ELR (cell line): ENCODE data around the gene MRPS2.
"Not testable (repeated sequence)": the region's sequence is repeated elsewhere in the genome, so short reads cannot be mapped to it uniquely, and the experiment has no call there.

Source experiments
- DNase-seq: peaks from one replicate; pipeline ENCODE4 v3.0.0-alpha.2; 2015; ENCODE audit warnings: low read depth

Gene MRPS2

DNA sequence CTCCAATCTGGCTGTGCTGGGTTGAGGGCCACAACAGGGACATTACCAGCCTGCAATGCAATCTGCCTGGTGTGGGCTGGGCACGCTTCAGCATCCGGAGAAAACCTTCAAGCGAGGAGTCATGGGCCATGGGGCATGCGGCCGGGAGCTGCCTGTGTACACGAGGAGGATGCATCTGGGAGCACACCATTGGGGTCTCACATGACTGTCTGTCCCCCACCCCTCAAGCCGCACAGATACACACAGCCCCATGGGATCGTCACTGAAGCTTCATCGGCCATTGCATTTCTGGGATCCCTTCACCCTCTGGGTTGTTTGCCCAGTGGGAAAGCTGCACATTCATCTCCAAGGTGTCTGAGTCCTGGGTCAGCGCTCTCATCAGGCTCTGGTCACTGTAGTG lies 30.6 kb downstream of the MRPS2 start:
- DNase-seq, result no peak

DNA sequence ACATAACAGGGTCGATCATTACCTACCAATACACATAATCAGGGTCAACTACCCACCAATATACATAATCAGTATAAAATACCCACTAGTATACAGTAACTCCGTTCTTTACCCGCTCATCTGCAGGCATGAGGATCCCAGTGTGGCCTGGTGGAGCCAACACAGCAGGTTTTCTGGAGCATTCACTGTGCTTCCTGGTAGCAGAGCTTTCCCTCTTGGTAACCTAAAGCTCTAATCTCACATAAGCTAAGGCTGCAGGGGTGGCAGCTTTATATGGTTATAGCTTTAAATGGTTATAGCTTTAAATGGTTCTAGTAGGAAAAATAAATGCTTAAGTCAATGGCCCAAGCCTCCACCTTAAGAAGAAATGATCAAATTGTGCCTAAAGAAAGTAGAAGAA lies 32.6 kb downstream of the MRPS2 start:
- no peak for DNase-seq

DNA sequence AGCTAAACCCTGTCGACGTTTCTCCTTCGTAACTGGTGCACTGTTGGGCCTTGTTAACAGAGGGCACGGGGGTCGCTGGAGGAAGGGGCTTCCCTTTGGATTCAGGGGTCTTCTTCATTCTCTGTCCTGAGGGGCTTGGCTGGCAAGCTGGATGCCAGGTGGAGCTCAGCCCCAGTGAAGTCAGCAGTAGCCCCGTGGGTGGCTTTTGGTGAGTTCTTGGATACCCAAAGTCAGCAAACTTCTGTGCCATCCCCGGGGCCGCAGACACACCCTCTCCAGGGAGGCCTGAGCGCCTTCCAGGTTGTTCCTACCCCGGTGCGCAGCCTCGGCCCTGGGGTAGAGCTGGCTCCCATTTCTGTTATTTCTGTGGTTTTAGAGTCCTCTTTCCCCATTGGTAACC lies 33.2 kb downstream of the MRPS2 start:
- no peak for DNase-seq

DNA sequence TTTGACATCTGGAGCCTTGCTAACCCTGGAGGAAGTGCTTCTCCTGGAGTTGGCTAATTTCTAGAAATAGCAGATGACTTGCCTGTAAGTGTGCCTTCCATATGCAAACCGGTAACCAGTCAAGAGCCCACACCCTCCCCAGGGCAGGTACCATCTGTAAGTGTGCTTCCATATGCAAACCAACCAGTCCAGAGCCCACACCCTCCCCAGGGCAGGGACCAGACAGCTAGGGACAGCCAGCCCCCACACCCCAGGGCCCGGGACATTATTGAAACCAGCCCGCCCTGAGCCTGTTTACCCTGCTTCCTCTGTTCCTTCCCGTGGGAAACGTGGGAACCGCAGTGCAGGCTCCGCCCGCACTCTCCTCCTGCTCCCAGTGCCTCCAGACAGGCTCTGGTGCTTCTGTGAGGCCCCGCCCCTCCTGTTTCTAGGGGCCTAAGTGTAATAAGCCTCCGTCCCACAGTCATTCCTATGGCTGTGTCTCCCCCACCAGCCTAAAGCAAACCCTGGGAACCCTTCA lies 33.8 kb downstream of the MRPS2 start:
- DNase-seq, result not testable (repeated sequence)

DNA sequence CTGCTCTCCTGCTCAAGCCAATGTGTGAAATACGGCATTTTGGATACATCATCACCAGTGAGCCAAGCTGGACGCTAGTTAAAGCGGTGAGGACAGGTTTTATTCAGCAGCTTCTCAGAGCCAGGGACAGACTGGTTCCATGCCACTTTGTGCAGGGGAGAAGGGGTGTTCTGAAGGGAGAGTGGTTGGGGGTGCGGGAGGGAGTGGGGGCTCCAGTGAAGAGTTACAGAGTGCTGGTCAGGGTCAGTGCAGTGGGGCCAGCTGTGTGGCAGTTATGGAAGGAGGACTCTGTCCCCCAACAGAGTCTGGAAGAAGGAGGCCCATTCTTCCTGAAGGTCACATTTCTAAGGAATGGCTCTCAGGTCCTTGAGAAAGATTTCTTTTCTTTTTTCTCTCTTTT lies 34.3 kb downstream of the MRPS2 start:
- not testable (repeated sequence) for DNase-seq

DNA sequence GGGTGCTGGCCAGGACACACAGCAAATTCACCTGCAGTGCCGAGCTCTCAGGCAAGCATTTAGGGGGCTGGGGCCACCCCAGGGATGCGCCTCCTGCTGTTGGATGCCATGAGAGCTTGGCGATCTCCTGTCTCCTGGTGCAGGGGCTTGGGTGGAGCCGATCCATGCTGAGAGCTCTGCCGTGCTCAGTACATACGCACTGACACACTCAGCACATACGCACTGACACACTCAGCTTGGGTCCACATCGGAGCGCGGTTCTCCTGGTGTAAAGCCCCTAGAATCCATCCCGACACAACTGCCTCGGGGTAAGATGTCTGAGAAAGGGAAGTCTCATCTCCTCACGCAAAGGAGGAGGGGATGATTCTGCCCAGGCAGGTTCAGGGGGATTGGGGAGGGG lies 35.1 kb downstream of the MRPS2 start:
- DNase-seq, result not testable (repeated sequence)

DNA sequence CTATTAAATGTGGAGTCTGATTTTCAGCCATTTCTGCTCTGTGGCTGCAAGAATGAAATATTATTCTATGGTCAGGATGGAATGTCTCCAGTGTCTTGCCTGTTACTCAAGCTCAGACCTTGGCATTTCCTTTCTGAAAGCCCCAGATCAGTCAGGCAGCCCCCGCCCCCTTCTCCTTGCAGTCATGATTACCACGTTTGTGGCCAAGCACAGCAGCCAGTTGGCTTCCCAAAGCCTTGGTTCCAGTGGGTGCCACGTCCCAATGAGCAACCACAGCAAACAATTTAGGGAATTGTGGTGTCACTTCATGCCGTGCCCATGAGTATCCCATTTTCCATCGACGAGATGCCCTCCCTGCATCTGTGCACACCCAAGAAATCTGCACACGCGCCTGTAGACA lies 35.7 kb downstream of the MRPS2 start:
- no peak for DNase-seq

DNA sequence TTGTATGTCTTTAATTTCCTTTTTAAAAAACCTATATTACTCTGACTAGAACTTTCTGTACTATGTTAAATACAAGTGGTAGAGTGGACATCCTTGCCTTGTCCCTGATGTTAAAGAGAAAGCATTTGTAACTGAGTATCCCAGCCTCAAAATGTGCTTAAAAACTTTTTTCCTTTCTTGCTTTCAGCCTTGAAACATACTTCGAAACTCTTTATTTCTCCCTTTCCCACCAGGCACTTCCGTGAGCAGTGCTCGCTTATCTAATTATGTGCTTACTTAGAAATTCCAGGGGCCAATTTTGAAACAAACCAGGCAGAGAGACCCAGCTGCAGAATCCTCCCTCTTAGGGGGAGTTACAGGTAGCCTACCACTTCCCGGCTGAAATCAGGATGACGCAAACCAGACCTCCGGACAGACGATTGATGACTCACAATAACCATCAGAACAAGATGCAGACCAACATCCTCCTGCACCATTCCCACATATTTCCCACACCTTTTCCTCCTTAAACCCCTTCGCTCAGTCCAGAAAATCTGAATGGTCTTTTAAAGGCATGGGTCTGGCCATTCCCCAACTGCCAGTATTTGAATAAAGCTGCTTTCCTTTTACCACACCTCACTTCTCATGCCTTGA lies 42.9 kb downstream of the MRPS2 start:
- DNase-seq, result peak; percentile 55

DNA sequence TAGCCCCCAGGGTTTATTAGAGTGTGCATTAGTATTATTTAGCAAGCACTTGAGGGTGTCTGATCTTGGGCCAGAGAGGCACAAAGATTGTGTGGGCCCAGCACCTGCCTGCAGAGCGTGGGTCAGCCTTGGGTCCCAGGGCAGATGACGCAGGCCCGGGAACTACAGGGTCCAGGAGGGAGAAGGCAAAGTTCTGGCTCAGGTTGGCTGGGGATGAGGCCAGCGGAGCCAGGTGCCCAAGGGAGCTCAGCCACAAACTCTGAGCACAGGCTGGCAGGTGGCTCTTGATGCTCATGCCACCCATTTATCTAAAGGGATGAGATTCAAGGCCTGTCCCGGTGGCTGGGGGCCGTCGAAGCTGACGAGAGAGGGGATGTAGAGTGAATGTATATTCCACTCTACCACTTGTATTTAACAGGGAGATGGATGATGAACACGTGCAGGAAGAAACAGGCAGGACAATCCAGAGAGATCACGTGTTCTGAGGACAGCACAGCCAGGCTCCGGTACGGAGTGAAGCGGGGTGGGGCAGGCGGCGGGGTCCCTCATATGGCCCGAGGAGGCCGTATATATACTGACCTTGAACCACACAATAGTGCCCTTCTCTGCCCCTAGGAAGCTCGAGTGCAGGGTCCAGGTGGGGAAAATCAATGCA lies 44.6 kb downstream of the MRPS2 start:
- no peak for DNase-seq

DNA sequence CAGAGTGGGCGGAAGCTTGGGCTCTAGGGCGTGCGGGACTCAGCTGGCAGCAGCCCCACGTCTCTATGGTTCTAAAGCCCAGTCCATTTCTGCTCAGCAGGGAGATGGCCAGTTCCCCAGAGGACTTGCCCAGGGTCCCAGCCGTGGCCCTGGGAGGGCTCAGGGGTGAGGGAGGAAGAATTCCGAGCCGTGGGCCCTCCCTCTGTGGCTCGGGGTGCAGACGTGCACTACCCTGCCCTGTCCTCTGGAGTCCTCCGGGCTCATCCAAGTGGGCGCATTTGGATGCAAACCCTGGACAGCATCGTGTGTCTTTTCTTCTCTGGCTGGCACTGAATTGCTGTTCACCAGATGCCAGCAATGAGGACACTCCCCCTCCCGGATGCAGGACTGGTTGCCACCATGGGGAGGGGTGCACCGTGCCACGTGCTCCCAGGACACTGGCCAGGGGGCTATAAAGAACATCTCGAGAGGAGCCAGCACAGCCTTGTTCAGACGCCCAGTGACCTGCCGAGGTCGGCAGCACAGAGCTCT lies 45.2 kb downstream of the MRPS2 start, which contains the start of gene OBP2A:
TSS of gene OBP2A (plus strand) at position 481 of the 531 bp plus-strand sequence. CDS start 55 bp downstream, outside the sequence.
- not testable (repeated sequence) for DNase-seq

DNA sequence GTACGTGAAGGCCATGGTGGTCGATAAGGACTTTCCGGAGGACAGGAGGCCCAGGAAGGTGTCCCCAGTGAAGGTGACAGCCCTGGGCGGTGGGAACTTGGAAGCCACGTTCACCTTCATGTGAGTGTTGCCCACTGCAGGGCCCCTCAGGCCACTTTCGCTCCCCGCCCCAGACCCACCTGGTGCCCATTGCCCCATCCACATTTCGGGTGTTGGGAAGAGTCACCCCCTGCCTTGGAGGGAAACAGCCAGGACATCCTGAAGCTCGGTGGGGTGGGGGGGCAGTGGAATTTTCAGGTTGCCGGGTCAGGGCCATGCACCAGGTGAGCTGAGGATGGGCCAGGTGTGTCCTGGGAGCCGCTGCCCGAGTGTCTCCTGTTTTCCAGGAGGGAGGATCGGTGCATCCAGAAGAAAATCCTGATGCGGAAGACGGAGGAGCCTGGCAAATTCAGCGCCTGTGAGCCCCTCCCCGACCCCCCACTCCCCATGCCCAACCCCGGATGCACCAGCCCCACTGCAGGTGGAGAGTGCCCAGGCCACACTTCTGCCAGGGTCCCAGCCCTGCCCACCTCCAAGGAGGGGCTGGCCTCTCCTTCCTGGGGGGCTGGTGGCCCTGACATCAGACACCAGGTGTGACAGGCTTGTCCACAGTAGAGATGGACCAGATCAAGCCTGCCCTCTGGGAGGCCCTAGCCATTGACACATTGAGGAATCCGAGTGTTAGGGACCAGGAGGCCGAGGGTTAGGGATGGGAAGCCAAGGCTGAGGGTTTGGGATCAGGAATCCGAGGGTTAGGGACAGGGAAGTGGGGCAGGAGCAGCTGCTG lies 46.5 kb downstream of the MRPS2 start:
- DNase-seq, result not testable (repeated sequence)

DNA sequence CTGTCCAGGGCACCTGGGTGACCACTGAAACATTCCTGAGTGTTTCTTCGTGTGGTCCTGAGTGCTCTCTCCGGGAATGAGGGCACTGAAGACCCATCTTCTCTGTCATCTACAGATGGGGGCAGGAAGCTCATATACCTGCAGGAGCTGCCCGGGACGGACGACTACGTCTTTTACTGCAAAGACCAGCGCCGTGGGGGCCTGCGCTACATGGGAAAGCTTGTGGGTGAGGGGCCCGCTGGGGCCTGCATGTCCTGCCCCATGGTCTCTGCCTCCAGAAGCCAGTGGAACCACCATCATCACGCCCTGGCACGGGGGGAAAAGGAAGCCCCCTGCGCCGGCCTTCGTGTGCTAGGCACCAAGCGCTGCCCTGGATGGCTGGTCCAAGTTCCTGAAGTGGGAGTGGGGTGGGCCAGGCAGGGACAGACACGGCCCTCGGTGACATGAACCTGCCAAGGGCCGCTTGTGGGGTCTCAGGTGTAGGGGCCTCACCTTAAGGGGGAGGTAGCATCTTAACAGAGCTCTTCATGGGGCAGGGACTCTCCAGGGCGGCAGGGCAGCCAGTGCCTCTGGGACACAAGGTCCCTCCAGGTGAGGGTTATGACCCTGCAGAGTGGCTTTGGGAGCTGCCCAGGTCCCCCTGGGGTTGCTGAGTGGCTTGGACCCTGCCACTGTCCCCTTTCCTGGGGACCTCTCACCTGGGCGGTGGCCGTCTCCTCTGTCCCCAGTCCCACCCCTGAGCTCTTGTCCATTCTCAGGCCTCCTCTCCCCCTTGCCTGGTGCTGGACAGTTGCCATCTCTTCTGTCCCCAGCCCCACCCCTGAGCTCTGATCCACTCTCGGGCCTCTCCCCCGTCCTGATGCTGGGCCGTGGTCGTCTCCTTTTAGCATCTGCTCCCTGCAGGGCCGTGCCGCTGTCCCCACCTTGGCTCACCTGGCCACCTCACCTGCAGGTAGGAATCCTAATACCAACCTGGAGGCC lies 47.6 kb downstream of the MRPS2 start:
- no peak for DNase-seq

DNA sequence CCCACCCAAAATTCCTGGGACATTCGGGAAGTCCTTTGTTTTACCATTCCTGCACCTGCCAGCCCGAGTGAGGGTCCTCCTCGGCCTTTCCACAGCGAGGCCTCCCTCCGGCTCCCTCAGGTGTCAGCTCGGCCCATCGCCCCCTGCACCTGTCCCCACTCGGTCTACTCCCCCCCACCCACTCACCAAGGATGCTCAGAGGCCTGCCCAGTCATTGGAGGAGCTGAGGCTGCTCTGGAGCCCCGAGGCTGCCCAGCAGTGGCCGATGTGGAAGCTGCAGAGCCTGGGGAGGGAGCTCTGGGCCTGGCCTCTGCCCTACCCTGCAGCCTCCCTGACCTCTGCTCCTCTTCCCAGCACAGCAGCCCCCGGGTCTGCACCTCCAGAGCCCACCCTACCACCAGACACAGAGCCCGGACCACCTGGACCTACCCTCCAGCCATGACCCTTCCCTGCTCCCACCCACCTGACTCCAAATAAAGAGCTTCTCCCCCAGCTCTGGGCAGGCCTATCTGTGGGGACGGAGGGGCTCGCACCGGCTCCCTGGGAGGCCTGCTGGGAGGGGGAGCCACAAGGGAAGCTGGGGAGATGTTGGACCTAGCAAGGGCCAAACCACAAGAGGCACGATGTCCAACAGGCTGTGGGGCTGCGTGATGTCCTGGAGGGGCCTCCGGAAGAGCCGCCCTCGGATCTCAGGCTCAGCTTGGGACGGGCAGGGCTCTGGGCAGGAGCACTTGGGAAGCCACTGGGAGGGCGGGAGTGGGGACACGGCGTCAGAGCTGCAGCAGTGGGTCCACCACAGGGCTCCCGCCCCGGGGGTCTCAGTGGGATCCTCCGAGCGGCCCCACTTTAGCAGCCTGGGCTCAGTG lies 49.2 kb downstream of the MRPS2 start:
- not testable (repeated sequence) for DNase-seq

DNA sequence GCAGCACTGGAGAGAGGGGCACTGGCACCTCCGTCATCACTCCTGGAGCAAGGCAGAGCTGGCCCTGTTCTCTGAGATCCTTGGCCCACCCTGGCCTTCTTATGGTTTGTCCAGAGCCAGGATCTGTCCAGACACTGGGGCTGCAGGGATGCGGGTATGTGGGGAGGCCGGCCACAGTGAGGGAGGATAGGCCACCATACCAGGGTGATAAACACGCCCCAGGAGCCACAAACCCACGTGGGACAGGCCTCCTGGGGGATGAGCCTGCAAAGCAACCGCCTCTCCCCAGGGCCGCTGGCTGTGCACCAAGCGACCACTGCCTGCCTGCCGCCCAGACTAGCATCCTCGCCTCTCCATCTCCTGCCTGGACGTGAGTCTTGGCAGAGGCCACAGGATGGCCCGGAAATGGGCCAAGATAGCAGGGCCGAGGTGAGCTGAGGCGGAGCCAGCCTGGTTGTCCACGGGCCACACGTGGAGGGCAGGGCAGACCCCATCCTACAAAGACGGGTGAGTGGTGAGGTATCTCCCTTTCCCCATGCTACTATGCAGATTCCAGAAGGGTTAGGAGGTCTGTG lies 49.9 kb downstream of the MRPS2 start:
- DNase-seq, result no peak

DNA sequence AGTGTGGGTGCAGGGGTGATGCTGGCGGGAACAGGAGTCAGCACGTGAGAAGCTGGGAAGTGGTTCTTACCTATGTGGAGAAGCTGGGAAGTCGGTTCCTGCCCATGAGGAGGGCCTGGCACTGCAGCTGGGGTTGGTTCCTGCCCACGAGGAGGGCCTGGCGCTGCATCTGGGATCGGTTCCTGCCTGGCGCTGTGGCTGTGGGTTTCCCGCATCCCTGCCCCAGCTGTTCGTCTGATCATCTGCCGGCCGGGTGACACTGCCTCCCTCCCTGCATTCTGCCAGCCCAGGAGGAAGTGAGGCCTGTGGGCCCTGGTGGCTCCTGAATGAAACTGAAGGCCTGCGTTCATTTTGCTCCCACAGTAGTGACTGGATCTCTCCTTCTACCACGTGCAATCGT lies 50.5 kb downstream of the MRPS2 start:
- DNase-seq, result no peak

DNA sequence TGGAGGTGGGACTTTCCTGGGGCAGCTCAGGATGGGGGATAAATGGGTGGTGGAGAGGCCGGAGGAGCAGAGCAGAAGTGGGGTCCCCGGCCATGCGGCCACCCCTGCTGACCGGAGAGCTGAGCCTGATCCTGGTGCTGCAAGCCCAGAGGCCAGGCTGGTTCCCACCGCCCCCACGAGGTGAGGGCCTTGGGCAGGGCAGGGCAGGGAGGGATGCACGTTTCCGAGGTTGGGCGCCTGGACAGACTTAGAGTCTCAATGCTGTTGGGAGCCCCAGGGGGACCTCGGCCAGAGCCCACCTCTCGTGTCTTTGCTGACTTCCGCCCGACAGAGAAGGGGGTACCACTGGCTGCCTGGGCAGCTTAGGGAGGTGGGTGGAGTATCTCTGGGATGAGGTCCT lies 51.0 kb downstream of the MRPS2 start:
- DNase-seq, result no peak

DNA sequence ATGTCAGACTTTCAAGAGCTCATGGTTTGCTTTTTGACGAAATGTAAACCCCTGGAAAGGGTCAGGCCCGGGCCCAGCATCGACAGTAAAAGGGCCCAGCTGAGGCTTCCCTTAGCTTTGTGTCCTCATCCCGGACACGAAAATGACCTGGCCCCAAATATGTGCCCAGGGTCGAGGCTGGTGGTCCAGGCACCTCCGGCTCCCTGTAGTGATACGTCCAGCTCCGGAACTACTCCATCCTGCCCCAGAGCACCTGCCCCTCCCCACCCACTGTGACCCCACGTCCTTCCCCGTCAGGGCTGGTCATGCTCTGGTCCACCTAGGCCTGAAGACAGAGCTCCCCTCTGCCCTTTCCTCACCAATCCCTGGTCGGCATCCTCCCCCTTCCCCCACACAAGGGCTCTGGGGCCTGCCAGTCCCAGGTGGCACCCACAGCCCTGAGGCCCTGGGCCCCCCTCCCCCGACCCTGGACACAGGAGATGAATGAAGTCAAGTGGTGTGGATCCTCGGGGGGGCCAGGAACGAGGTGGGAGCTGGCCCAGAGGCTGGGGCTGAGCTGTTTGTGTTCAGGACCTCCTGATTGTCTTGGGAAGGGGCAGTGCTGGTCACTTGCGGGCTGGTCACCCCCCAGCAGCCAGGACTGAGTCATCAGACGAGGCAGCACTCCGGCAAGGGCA lies 51.7 kb downstream of the MRPS2 start:
- DNase-seq, result no peak

DNA sequence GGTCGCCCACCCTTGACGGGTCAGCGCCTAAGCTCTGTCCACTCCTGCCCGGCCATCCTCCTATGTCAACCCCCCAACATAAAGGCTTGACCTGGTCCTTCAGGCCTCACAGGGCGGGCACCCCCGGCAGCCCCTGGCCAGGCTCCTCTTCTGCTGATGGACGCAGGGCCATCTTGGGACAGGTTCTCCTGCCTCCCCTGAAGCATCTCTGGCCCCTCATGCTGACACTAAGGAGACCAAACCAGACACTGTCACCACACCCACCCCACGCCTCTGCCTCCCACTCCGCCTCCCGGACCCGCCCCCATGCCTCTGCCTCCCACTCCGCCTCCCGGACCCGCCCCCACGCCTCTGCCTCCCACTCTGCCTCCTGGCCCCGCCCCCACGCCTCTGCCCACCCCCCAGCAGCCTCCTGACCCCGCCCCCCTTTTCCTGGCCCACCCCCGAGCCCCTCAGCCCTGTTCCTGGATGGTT lies 52.3 kb downstream of the MRPS2 start:
- DNase-seq, result no peak
